Measurements from ENCODE around the gene LMX1B. TPM values are rescaled to one million over a fixed set of nuclear protein-coding genes. Genes with fewer than 3 reads are reported as not detected.

Gene LMX1B
- total RNA-seq, 2 donors from 2014 or later = not detected

DNA sequence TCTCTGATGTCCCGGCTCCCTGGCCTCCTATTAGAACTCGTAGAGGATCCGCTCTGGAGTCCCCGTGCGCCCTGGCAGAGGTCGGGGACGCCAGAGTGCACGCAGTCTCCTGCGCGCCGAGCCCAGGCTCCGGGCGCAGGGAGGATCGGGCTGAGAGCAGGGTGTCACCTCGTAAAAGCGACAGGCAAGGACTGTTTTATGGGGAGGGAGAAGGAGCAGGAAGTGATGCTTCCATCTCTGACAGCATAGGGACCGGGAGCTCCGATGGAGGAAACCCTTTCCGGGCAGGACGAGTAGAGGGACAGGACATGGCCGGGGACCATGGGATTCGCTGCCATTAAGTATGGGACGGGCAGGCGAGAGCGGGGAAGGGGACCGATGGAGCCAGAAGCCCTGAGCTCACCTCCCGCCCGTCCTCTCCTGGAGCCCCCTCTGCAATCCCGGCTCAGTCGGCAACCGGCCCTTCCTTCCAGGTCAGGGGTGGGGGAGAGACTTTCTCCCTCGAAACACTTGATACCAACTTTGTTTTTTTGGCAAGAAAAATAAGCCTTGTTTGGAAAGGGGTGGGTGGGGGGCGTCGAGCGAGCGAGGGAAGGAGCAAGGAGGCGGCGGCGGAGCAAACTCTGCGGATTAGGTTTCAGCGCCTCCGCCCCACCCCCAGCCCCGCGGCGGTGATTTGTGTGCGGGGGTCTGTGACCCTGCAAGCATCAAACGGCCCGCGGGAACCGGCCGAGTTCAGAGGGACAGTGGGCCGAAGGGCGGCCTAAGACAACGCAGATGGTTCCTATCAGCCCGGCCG, 12.6 kb downstream of the LMX1B start:
- ATAC-seq = peak; percentile 24 to 46
- Mint-ChIP-seq H3K27me3 (peaks cover 40 to 47% of the 10 kb centered on the region in 2 donors), H3K4me3 (peak overlapping the region; percentile 86)

GRCh38 chr9:126626926-126627233, 13.2 kb downstream of the LMX1B start:
- H3K27me3 Mint-ChIP-seq = peaks cover 39 to 44% of the 10 kb centered on the region in 2 donors
- no peak for DNase-seq (ENCODE audit: low spot score)
- H3K4me1 Mint-ChIP-seq (ENCODE audit: low read depth in 2 of 2) = peaks cover 5 to 6% of the 10 kb centered on the region in 2 donors
- ATAC-seq = no peak
- peak overlapping the region; percentile 50 for H3K4me3 Mint-ChIP-seq
- H3K36me3 Mint-ChIP-seq = no peaks in the 10 kb centered on the region
- no peak overlapping the region for H3K27ac Mint-ChIP-seq
- H3K9me3 Mint-ChIP-seq = no peaks in the 10 kb centered on the region

More for the DNA sequence above, 12.6 kb downstream of the LMX1B start:
- H3K9me3 Mint-ChIP-seq = no peaks in the 10 kb centered on the region
- H3K4me1 Mint-ChIP-seq (ENCODE audit: low read depth in 2 of 2) = peaks cover 5 to 6% of the 10 kb centered on the region in 2 donors
- DNase-seq (ENCODE audit: low spot score) = no peak
- no peak overlapping the region for H3K27ac Mint-ChIP-seq
- H3K36me3 Mint-ChIP-seq = no peaks in the 10 kb centered on the region

- DNase-seq (ENCODE audit: low spot score) (no peak), ATAC-seq (no peak)
- Mint-ChIP-seq H3K9me3 (no peaks in the 10 kb centered on the region), H3K4me3 (no peak overlapping the region), H3K4me1 (ENCODE audit: low read depth in 2 of 2) (peaks cover 5 to 6% of the 10 kb centered on the region in 2 donors), H3K27me3 (peaks cover 38 to 39% of the 10 kb centered on the region in 2 donors), H3K27ac (no peak overlapping the region), H3K36me3 (no peaks in the 10 kb centered on the region)
These were observed 14.4 kb downstream of the LMX1B start for GRCh38 chr9:126628146-126628545.

DNA sequence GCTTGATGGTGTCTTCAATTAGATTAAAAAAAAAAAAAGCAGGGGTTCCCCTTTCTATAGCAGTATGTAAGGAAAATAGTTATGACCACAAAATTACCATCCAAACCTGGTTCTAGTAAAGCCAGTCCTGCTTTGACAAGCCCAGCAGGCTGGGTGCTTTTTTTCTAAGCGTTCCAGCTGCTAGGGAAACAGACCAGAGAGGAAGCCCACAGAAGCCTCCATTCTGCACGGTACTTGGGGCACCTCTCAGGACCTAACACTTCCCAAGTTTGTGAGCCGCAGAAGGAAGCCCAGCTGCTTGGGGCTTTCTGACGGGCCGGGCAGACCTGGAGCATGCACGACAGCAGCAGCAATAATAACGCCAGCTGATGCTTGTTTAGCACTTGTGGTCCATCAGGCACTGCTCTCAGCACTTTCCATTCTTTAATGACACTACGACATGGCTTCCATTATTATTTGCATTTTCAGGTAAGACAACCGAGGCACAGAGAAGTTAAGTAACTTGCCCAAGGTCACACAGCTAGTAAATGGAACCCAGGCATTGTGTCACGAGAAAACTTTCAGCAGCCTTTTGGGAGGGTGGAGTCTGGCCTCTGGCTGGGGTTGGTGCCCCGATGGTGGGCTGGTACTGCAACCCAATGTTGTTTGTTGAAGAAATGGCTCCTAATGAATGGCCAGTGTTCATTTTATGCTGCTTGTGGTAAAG, 15.4 kb downstream of the LMX1B start:
- DNase-seq (ENCODE audit: low spot score) (no peak), ATAC-seq (no peak)
- no peaks in the 10 kb centered on the region for H3K36me3 Mint-ChIP-seq
- peaks cover 5 to 6% of the 10 kb centered on the region in 2 donors for H3K4me1 Mint-ChIP-seq (ENCODE audit: low read depth in 2 of 2)
- H3K9me3 Mint-ChIP-seq = no peaks in the 10 kb centered on the region
- no peak overlapping the region for H3K4me3 Mint-ChIP-seq
- H3K27me3 Mint-ChIP-seq = peaks cover 39% of the 10 kb centered on the region in 2 donors
- H3K27ac Mint-ChIP-seq = no peak overlapping the region

DNA sequence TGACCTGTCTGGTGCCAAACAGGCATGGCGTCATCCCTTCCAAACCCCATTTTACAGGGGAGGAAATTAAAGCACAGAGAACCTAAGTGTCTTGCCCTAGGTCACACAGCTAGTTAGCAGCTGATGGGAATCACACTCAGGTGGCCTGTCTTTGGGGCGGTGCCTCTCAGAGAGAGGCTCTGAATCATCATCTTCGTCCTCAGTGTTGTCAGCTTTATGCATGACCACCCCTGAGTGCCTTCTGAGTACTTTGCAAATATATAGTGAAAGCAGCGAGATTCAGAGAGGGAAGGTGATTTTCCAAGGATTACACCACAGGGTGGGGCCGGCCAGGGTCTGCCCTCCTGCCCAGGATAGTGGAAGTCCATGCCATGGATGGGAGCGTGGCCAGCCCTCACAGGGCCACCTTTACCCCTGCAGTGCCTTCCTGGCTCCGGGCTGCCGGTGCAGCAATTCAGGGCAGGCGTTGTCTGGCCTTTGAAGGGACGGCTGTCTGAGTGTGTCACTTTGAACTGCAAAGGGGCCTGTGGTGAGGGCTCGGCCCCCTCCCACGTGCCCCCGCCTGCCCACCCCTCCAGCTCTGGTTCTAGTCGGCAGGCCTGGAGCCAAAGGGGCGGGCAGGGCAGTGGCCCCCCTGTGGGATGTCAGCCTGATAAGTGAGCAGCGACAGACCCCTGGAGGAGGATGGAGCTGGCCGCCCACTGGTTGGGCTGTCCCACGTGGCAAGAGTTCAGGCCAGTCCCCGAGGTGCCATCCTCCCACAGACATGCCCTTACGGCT, 16.9 kb downstream of the LMX1B start:
- ATAC-seq (no peak), DNase-seq (ENCODE audit: low spot score) (no peak)
- Mint-ChIP-seq H3K4me1 (ENCODE audit: low read depth in 2 of 2) (peaks cover 10% of the 10 kb centered on the region in 2 donors), H3K4me3 (no peak overlapping the region), H3K36me3 (no peaks in the 10 kb centered on the region), H3K27me3 (peaks cover 39% of the 10 kb centered on the region in 2 donors), H3K9me3 (no peaks in the 10 kb centered on the region), H3K27ac (no peak overlapping the region)

- Mint-ChIP-seq H3K36me3 (no peaks in the 10 kb centered on the region), H3K4me3 (no peak overlapping the region), H3K27ac (no peak overlapping the region), H3K4me1 (ENCODE audit: low read depth in 2 of 2) (peaks cover 10 to 11% of the 10 kb centered on the region in 2 donors), H3K27me3 (peaks cover 34% of the 10 kb centered on the region in 2 donors), H3K9me3 (no peaks in the 10 kb centered on the region)
- ATAC-seq (no peak), DNase-seq (ENCODE audit: low spot score) (no peak)
These were observed 17.5 kb downstream of the LMX1B start for GRCh38 chr9:126631254-126631653.

DNA sequence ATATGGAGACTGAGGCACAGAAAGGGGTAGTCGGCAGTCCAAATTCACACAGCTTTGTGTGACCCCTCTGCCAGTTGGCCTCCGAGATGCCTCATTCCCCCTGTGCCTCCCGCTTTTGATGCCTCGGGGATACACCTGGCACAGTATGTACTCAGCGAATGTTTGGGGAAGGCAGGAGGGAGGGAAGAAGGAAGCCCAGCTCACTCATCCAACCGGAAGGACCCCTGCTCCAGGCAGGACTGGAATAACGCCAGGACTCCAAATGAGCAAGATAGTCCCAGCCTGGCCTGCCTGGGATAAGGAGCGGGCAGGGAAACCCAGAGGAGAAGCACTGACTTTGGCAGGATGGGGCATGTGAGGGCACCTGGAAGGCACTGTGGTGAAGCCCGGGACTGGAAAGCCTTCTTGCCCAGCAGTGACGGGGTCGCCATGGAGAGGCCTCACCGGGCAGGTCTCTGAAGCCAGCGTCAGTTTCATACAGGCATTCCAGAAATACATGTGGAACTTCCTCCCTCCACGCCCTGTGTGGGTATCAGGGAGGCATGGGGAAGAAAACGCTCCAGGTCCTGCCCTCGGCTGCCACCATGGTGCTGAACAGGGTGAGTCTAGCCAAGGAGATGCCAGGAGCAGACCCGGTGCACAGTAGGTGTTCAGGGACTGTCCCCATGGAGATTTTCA, 20.3 kb downstream of the LMX1B start:
- ATAC-seq = no peak
- DNase-seq (ENCODE audit: low spot score) = no peak
- H3K27ac Mint-ChIP-seq = no peak overlapping the region
- no peaks in the 10 kb centered on the region for H3K9me3 Mint-ChIP-seq
- H3K36me3 Mint-ChIP-seq = no peaks in the 10 kb centered on the region
- no peak overlapping the region for H3K4me3 Mint-ChIP-seq
- peaks cover 14 to 28% of the 10 kb centered on the region in 2 donors for H3K27me3 Mint-ChIP-seq
- peaks cover 27% of the 10 kb centered on the region in 2 donors for H3K4me1 Mint-ChIP-seq (ENCODE audit: low read depth in 2 of 2)

GRCh38 chr9:126635061-126635460, 21.3 kb downstream of the LMX1B start:
- no peak overlapping the region for H3K4me3 Mint-ChIP-seq

DNA sequence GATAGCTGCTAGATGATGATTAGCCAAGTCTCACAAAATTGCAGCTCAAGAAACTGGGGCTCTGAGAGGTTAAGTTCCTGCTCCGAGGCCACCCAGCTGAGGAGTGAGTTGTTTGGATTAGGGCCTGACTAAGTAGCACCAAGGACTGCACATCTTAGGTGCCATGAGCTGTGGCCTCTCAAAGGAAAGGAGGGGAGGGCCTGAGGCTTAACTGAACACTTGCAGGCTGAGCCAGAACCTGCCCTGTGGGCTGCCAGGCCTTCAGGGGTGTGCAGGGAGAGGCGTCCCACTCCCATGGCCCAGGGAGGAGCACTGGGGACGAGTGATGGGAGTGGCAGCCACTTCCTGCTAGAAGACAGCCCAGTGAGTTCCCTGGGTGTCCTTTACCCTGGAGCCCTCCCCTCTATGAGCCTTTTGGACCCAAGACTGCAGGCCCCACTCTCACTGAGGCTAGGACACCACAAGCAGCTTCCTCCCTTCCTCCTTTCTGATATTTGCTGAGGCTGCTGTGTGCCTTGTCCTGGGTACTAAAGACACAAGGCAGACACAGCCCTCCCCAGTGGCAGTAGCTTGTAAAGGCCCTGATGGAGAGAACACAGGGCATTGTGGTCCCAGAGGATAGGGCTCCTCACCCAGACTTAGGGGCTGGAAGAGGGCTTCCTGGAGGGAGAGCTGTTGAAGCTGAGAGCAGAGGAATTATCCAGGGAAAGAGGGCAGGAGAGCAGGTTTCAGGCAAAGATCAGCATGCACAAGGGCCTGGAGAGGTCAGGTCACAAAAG, 22.1 kb downstream of the LMX1B start:
- Mint-ChIP-seq H3K27me3 (peaks cover 14 to 25% of the 10 kb centered on the region in 2 donors), H3K4me3 (peak overlapping the region; percentile 34), H3K9me3 (no peaks in the 10 kb centered on the region), H3K36me3 (no peaks in the 10 kb centered on the region), H3K27ac (no peak overlapping the region), H3K4me1 (ENCODE audit: low read depth in 2 of 2) (peaks cover 27% of the 10 kb centered on the region in 2 donors)
- ATAC-seq = no peak
- DNase-seq (ENCODE audit: low spot score) = no peak

More at GRCh38 chr9:126635061-126635460, 21.3 kb downstream of the LMX1B start:
- DNase-seq (ENCODE audit: low spot score) (no peak), ATAC-seq (no peak)
- Mint-ChIP-seq H3K27ac (no peak overlapping the region), H3K4me1 (ENCODE audit: low read depth in 2 of 2) (peaks cover 27% of the 10 kb centered on the region in 2 donors), H3K9me3 (no peaks in the 10 kb centered on the region), H3K36me3 (no peaks in the 10 kb centered on the region), H3K27me3 (peaks cover 14 to 28% of the 10 kb centered on the region in 2 donors)

DNA sequence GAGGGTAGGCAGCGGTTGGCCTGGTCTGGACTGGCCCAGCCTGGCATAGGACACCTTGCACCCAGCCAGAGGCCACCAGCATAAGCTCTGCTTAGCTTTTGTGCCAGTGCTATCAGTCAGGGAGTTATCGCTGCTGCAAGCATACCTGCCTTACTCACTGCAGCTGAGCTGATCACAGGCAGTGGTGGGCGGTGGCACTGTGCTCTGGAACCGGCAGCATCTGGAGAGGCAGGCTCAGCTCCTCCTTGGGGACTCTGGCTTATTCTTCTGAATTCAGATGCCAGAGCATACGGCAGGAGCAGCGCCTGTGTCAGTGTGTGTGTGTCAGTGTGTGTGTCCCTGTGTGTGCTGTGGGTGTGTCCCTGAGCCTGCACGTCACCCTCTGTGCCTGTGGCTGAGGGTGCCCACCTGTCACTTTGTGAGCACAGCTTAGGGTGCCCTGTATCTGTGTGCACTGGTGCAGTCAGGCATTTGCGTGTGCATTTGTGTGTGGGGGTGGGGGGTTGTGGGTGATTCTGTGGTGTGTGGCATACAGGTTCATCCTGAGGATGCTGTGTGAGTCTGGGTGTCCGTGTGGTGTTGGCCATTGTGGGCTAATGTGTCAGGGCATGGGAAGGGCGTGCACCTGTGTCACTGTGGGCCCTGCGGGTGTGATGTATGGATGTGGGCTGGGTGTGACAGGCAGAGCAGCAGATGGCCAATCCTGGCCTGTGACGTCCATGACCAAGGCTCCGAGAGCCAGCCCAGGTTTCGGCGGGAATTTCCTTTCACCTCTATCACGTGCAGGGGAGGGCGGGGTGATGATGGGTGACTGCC, 23.5 kb downstream of the LMX1B start:
- peak; percentile 82 to 86 for ATAC-seq
- peaks cover 27 to 28% of the 10 kb centered on the region in 2 donors for H3K4me1 Mint-ChIP-seq (ENCODE audit: low read depth in 2 of 2)
- DNase-seq (ENCODE audit: low spot score) = no peak
- no peaks in the 10 kb centered on the region for H3K36me3 Mint-ChIP-seq
- H3K27ac Mint-ChIP-seq = no peak overlapping the region
- H3K4me3 Mint-ChIP-seq = peak overlapping the region; percentile 48
- H3K9me3 Mint-ChIP-seq = no peaks in the 10 kb centered on the region
- peaks cover 17 to 26% of the 10 kb centered on the region in 2 donors for H3K27me3 Mint-ChIP-seq

- Mint-ChIP-seq H3K27me3 (peaks cover 21% of the 10 kb centered on the region in 2 donors), H3K9me3 (no peaks in the 10 kb centered on the region), H3K27ac (no peak overlapping the region), H3K36me3 (no peaks in the 10 kb centered on the region), H3K4me1 (ENCODE audit: low read depth in 2 of 2) (peaks cover 27 to 32% of the 10 kb centered on the region in 2 donors), H3K4me3 (peak overlapping the region; percentile 49)
- DNase-seq (ENCODE audit: low spot score) (no peak), ATAC-seq (no peak)
These were observed 24.9 kb downstream of the LMX1B start for GRCh38 chr9:126638571-126639132.
